Measurements from ENCODE around the gene SUPT3H. TPM values are rescaled to one million over a fixed set of nuclear protein-coding genes. Genes with fewer than 3 reads are reported as not detected.
"Not testable (repeated sequence)": the region's sequence is repeated elsewhere in the genome, so short reads cannot be mapped to it uniquely, and the experiment has no call there.

SUPT3H gene
- total RNA-seq, 1 experiment from 2014 or later, result 5.3 TPM

GRCh38 chr6:45067446-45067845 is 310.3 kb downstream of the SUPT3H start:
- not testable (repeated sequence) for DNase-seq (ENCODE audit: low spot score)

DNA sequence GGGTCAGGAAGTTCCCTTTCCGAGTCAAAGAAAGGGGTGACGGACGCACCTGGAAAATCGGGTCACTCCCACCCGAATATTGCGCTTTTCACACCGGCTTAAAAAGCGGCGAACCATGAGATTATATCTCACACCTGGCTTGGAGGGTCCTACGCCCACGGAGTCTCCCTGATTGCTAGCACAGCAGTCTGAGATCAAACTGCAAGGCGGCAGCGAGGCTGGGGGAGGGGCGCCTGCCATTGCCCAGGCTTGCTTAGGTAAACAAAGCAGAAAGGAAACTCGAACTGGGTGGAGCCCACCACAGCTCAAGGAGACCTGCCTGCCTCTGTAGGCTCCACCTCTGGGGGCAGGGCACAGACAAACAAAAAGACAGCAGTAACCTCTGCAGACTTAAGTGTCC is 315.1 kb downstream of the SUPT3H start:
- not testable (repeated sequence) for DNase-seq (ENCODE audit: low spot score)

- DNase-seq (ENCODE audit: low spot score), result no peak
These were observed 320.0 kb downstream of the SUPT3H start for GRCh38 chr6:45057711-45058110.

DNA sequence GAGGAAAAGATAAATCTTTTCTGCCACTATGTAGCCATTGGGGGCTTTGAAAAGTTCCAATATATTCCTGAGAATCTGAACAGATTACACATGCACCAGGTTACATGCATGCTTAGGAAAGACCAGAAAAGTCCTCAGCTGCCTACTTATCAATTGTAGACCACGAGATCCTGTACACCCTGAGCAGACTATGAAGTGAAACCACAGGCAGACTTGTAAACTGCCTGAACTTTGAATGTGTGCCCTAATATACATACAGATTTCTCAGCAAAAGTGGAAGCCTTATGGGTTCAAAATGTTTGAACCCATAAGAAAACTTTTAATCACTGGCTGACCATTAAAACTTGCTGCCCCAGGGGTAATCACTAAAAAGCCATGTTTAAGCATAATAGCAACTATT is 323.1 kb downstream of the SUPT3H start:
- no peak for DNase-seq (ENCODE audit: low spot score)

GRCh38 chr6:45052325-45052724 is 325.4 kb downstream of the SUPT3H start:
- no peak for DNase-seq (ENCODE audit: low spot score)

- DNase-seq (ENCODE audit: low spot score), result peak; percentile 51
These were observed 328.4 kb downstream of the SUPT3H start for GRCh38 chr6:45049188-45049843.

- DNase-seq (ENCODE audit: low spot score), result no peak
These were observed 330.2 kb downstream of the SUPT3H start for GRCh38 chr6:45047573-45047972.

- no peak for DNase-seq (ENCODE audit: low spot score)
These were observed 332.5 kb downstream of the SUPT3H start for GRCh38 chr6:45045253-45045601.

DNA sequence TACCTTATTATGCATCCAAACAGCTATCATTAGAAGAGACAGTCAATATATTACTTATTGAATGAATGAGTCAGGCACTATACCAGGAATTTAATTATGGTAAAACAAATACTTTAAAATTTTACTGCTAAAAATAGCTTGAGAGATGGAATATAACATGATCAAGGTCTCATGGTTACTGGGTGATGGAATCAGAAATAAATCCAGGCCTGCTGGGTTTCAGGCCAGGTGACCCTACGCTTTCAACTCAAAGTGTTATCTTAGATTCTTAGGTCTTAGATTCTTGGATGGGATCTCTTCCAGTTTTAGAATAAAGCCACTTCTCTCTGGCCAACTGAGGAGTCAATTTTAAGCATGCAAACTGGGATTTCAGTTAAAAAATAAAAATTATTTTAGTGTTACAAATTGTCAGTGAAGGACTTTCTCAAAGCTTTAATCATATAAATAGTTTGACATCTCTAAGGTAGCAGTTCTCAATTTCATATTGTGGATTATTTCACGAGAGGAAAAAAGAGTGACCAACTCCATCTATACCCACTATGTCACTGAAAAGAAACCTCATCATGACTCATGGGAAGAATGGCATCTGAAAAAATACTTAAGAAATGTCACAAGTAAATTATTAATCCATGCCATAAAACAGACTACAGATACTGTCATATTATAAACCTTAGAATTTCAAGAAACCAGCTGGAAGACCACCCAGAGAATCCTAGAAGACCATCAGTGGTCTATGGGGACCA is 333.1 kb downstream of the SUPT3H start:
- no peak for DNase-seq (ENCODE audit: low spot score)

GRCh38 chr6:45044086-45044485 is 333.6 kb downstream of the SUPT3H start:
- DNase-seq (ENCODE audit: low spot score), result no peak

- not testable (repeated sequence) for DNase-seq (ENCODE audit: low spot score)
These were observed 335.1 kb downstream of the SUPT3H start for GRCh38 chr6:45042673-45043072.

DNA sequence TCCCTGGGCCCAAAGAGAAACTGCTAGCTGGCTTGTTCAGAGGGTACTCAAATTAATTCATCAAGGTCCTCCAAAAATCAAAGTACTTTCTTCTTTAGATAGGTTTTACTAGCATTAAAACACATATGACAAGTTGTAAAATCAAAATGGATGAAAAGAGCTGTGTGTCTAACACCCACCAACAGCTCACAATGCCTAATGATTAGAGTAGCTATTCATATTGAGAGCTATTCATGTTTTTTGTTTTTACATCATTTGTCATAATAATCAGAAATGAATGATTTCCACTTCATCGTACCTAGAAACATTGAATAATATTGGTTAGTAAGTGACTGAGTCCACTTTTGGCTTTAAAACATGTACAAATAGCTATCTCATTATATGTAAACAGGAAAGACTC is 339.5 kb downstream of the SUPT3H start:
- no peak for DNase-seq (ENCODE audit: low spot score)

- no peak for DNase-seq (ENCODE audit: low spot score)
These were observed 341.6 kb downstream of the SUPT3H start for GRCh38 chr6:45036103-45036502.

- no peak for DNase-seq (ENCODE audit: low spot score)
These were observed 345.3 kb downstream of the SUPT3H start for GRCh38 chr6:45032426-45032825.

- DNase-seq (ENCODE audit: low spot score), result no peak
These were observed 346.1 kb downstream of the SUPT3H start for GRCh38 chr6:45031601-45032000.

- no peak for DNase-seq (ENCODE audit: low spot score)
These were observed 350.6 kb downstream of the SUPT3H start for GRCh38 chr6:45027126-45027525.

- no peak for DNase-seq (ENCODE audit: low spot score)
These were observed 351.7 kb downstream of the SUPT3H start for GRCh38 chr6:45026003-45026516.

- DNase-seq (ENCODE audit: low spot score), result no peak
These were observed 353.1 kb downstream of the SUPT3H start for GRCh38 chr6:45024610-45025009.

DNA sequence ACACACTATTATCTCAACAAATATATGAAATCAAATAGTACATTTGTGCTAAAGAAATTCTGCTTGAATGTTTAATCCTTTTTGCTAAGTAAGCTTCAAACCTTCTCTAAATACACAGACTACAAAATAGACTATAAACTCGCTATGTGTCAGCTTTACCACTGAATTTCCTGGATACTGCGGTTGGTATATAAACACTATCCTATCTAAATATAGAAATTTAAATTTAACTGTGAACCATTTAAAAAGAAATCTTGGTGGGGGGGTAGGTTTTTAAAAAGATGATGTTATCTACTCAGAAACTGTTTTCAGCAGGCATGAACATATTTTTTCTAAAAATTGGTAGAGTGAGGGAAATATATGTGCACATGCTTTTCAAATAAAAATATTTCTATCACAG is 356.1 kb downstream of the SUPT3H start:
- DNase-seq (ENCODE audit: low spot score), result peak; percentile 2

GRCh38 chr6:45012687-45013086 is 365.0 kb downstream of the SUPT3H start:
- no peak for DNase-seq (ENCODE audit: low spot score)

- no peak for DNase-seq (ENCODE audit: low spot score)
These were observed 368.2 kb downstream of the SUPT3H start for GRCh38 chr6:45009576-45009975.

DNA sequence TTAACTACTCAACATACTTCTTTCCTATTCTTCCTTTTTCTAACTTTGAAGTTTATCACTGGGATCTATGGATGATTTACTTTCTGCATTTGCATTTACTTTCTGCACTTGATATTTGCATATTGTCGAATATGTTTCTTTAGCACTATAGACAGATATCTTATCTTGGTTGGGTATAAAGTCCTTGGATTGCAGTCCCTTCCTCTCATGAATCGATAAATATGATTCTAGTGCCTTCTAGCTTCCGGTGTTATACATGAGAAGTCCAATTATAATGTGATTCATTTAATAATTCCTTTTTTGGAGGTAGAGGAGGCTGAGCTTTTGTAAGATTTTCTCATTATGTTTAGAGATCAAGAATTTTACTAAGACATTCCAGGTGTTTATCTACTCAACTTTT is 370.8 kb downstream of the SUPT3H start:
- no peak for DNase-seq (ENCODE audit: low spot score)

- no peak for DNase-seq (ENCODE audit: low spot score)
These were observed 373.8 kb downstream of the SUPT3H start for GRCh38 chr6:45003961-45004360.

All from A172 (cell line).